Measurements from ENCODE around the gene KPNA1.

GRCh38 chr3:122458992-122459391, 55.7 kb downstream of the KPNA1 start:
- no peak for TF ChIP-seq REPIN1 (CRISPR knock-in tag; IDR thresholded peaks at IDR 0.05; ENCODE audit: borderline replicate concordance, low read depth)
- TF ChIP-seq NCOA2 (CRISPR knock-in tag; IDR thresholded peaks at IDR 0.05), result no peak
- no peak for TF ChIP-seq CTCF (CRISPR knock-in tag; IDR thresholded peaks at IDR 0.05)
- TF ChIP-seq LRRFIP1 (CRISPR knock-in tag; conservative IDR thresholded peaks at IDR 0.05), result no peak
- no peak for TF ChIP-seq ZNF142 (CRISPR knock-in tag; IDR thresholded peaks at IDR 0.05)
- TF ChIP-seq ZNF446 (CRISPR knock-in tag; IDR thresholded peaks at IDR 0.05), result no peak
- TF ChIP-seq ZBTB10 (CRISPR knock-in tag; IDR thresholded peaks at IDR 0.05; ENCODE audit: borderline replicate concordance), result no peak

Data from HepG2 (cell line).